ENCODE data around the gene SIGLEC12.
"Not testable (repeated sequence)": the region's sequence is repeated elsewhere in the genome, so short reads cannot be mapped to it uniquely, and the experiment has no call there.

The SIGLEC12 gene

GRCh38 chr19:51479531-51480331 is 21.9 kb downstream of the SIGLEC12 start:
- DNase-seq: no peak

- no peak for DNase-seq
These were observed 23.0 kb downstream of the SIGLEC12 start, which contains the start of gene CEACAM18 for GRCh38 chr19:51478381-51479234. TSS of gene CEACAM18 (plus strand) at chr19:51478539.

GRCh38 chr19:51477344-51477743 is 24.3 kb downstream of the SIGLEC12 start:
- no peak for DNase-seq

- DNase-seq: no peak
These were observed 25.4 kb downstream of the SIGLEC12 start for GRCh38 chr19:51476164-51476563.

- peak; percentile 95 for DNase-seq
These were observed 28.4 kb downstream of the SIGLEC12 start for GRCh38 chr19:51473009-51473707.

GRCh38 chr19:51472607-51473006 is 29.0 kb downstream of the SIGLEC12 start:
- peak; percentile 48 for DNase-seq

- DNase-seq: no peak
These were observed 30.1 kb downstream of the SIGLEC12 start for GRCh38 chr19:51471527-51471926.

- no peak for DNase-seq
These were observed 30.6 kb downstream of the SIGLEC12 start for GRCh38 chr19:51470966-51471365.

GRCh38 chr19:51469629-51470028 is 32.0 kb downstream of the SIGLEC12 start:
- DNase-seq: no peak

GRCh38 chr19:51469162-51469561 is 32.4 kb downstream of the SIGLEC12 start:
- no peak for DNase-seq

GRCh38 chr19:51468545-51468920 is 33.1 kb downstream of the SIGLEC12 start:
- DNase-seq: no peak

- no peak for DNase-seq
These were observed 33.6 kb downstream of the SIGLEC12 start for GRCh38 chr19:51467864-51468544.

GRCh38 chr19:51466723-51467122 is 34.9 kb downstream of the SIGLEC12 start:
- no peak for DNase-seq

- DNase-seq: not testable (repeated sequence)
These were observed 37.5 kb downstream of the SIGLEC12 start for GRCh38 chr19:51463976-51464581.

GRCh38 chr19:51462681-51463080 is 38.9 kb downstream of the SIGLEC12 start:
- no peak for DNase-seq

GRCh38 chr19:51462276-51462675 is 39.3 kb downstream of the SIGLEC12 start:
- no peak for DNase-seq

GRCh38 chr19:51461723-51462161 is 39.9 kb downstream of the SIGLEC12 start:
- DNase-seq: no peak

GRCh38 chr19:51460164-51460992 is 41.2 kb downstream of the SIGLEC12 start:
- DNase-seq: peak; percentile 55

GRCh38 chr19:51458899-51459505 is 42.6 kb downstream of the SIGLEC12 start:
- DNase-seq: no peak

GRCh38 chr19:51458051-51458645 is 43.5 kb downstream of the SIGLEC12 start, which contains the start of gene SIGLEC8:
TSS of gene SIGLEC8 (minus strand) at chr19:51458454. CDS start at chr19:51458387, 67 bp downstream.
- DNase-seq: no peak
